Neuronal stem cell (in vitro differentiated cells): ENCODE results near the gene CXCL1.

Experiments
- DNase-seq: peaks from one replicate; pipeline ENCODE4 v3.0.0-alpha.2; 2013; ENCODE audit warnings: low spot score
- H2AFZ ChIP-seq: one replicate; pipeline ENCODE4 v1.6.1; 2013; ENCODE audit warnings: mild to moderate bottlenecking, low read length, inconsistent platforms
- H2AK5ac ChIP-seq: 2 replicates; pipeline ENCODE4 v1.6.1; 2013; ENCODE audit warnings: low read depth, mild to moderate bottlenecking, inconsistent platforms, low read length, moderate library complexity, mixed read lengths
- H2BK120ac ChIP-seq: 2 replicates; pipeline ENCODE4 v1.6.1; 2013; ENCODE audit warnings: low read depth, mild to moderate bottlenecking, inconsistent platforms, low read length, moderate library complexity, mixed read lengths
- H2BK12ac ChIP-seq: one replicate; pipeline ENCODE4 v1.6.1; 2013; ENCODE audit warnings: low read length, inconsistent platforms
- H2BK15ac ChIP-seq: 2 replicates; pipeline ENCODE4 v1.6.1; 2013; ENCODE audit warnings: mild to moderate bottlenecking, low read length, inconsistent platforms, mixed read lengths
- H2BK5ac ChIP-seq: one replicate; pipeline ENCODE4 v1.6.1; 2013; ENCODE audit warnings: inconsistent platforms, mild to moderate bottlenecking, low read length, moderate library complexity
- H3K14ac ChIP-seq: one replicate; pipeline ENCODE4 v1.6.1; 2013; ENCODE audit warnings: low read length, inconsistent platforms
- H3K18ac ChIP-seq: 2 replicates; pipeline ENCODE4 v1.6.1; 2013; ENCODE audit warnings: low read length, inconsistent platforms
- H3K23ac ChIP-seq: 2 replicates; pipeline ENCODE4 v1.6.1; 2013; ENCODE audit warnings: low read depth, mild to moderate bottlenecking, mixed read lengths, low read length, inconsistent platforms; ENCODE audit not compliant: poor library complexity
- H3K27ac ChIP-seq: replicated peaks from 3 replicates; pipeline ENCODE4 v1.5.1; 2013; ENCODE audit warnings: low read length, inconsistent platforms
- H3K27me3 ChIP-seq, 3 experiments: 2 replicates each; pipeline ENCODE4 v1.6.1; 2013; ENCODE audit warnings: low read length in 3 of 3, mild to moderate bottlenecking in 2 of 3, inconsistent platforms in 1 of 3, low read depth in 1 of 3, mixed read lengths in 1 of 3, moderate library complexity in 1 of 3; ENCODE audit not compliant: control insufficient read depth in 3 of 3, insufficient read depth in 3 of 3
- H3K36me3 ChIP-seq, 2 donors: replicated peaks in 1 of 2; 2 replicates each; pipeline ENCODE4 v1.6.1; 2013; ENCODE audit warnings: low read length in 2 of 2; ENCODE audit not compliant: control insufficient read depth in 2 of 2, insufficient read depth in 2 of 2
- H3K4ac ChIP-seq: 2 replicates; pipeline ENCODE4 v1.6.1; 2013; ENCODE audit warnings: inconsistent platforms, mild to moderate bottlenecking, low read length, moderate library complexity
- H3K4me1 ChIP-seq, 2 donors: 1 replicate in 1 of 2; 2 replicates in 1 of 2; pipeline ENCODE4 v1.6.1; 2013; ENCODE audit warnings: low read length in 2 of 2, low read depth in 1 of 2; ENCODE audit not compliant: control insufficient read depth in 2 of 2, insufficient read depth in 1 of 2
- H3K4me2 ChIP-seq: one replicate; pipeline ENCODE4 v1.6.1; 2013; ENCODE audit warnings: mild to moderate bottlenecking, low read length, inconsistent platforms; ENCODE audit not compliant: insufficient read depth, poor library complexity, severe bottlenecking
- H3K4me3 ChIP-seq, 2 donors: 2 replicates each; pipeline ENCODE4 v1.5.1; 2013; ENCODE audit warnings: low read length in 2 of 2, mild to moderate bottlenecking in 2 of 2, inconsistent platforms in 1 of 2, moderate library complexity in 1 of 2
- H3K79me1 ChIP-seq: one replicate; pipeline ENCODE4 v1.6.1; 2013; ENCODE audit warnings: low read depth, mild to moderate bottlenecking, inconsistent platforms, low read length, moderate library complexity
- H3K9ac ChIP-seq: one replicate; pipeline ENCODE4 v1.6.1; 2013; ENCODE audit warnings: mild to moderate bottlenecking, low read depth, low read length, inconsistent platforms; ENCODE audit not compliant: poor library complexity
- H3K9me3 ChIP-seq, 2 donors: replicated peaks in 1 of 2; 2 replicates each; pipeline versions ENCODE3 to v1.6.1; 2013; ENCODE audit warnings: low read length in 2 of 2, mild to moderate bottlenecking in 2 of 2, inconsistent platforms in 1 of 2, low read depth in 1 of 2, mixed read lengths in 1 of 2, moderate library complexity in 1 of 2; ENCODE audit not compliant: control insufficient read depth in 2 of 2, insufficient read depth in 1 of 2
- H4K8ac ChIP-seq: one replicate; pipeline ENCODE4 v1.6.1; 2013; ENCODE audit warnings: low read depth, mild to moderate bottlenecking, inconsistent platforms, low read length, moderate library complexity
- H4K91ac ChIP-seq: one replicate; pipeline ENCODE4 v1.6.1; 2013; ENCODE audit warnings: low read length, low read depth, mild to moderate bottlenecking, inconsistent platforms; ENCODE audit not compliant: poor library complexity
- WGBS, 2 donors: extraction: QIAGEN DNeasy Blood & Tissue Kit; methylation state at CpG; one replicate each; pipeline ENCODE4 v1.1.7; 2013; ENCODE audit warnings: missing lambda C conversion rate in 2 of 2, mixed read lengths in 1 of 2; ENCODE audit not compliant: insufficient read length in 2 of 2, insufficient replicate concordance in 1 of 2; ENCODE audit errors: extremely low coverage in 2 of 2; 5-methylcytosine and 5-hydroxymethylcytosine counted together

CXCL1 gene

DNA sequence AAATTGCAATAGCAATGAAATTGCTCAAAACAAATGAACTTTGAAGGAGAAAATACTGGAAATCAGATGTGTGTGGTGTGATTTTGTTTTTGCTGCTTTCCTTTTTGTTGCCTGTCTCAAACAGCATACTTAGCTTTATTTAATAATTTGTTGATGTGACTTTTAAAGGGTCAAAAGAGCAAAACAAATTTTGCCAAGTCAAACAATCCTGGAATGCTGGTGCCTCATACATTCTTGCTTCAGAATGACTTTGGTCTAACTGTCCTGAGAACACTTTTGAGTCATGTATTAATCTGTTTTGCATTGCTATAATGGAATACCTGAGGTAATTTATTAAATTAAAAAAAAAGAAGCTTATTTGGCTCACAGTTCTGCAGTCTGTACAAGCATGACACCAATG is 12.7 kb upstream of the CXCL1 start:
- Histone ChIP-seq H2BK12ac (no peak overlapping the region), H3K79me1 (no peaks in the 10 kb centered on the region), H3K4me2 (no peak overlapping the region), H3K4ac (no peak overlapping the region), H2BK5ac (no peak overlapping the region), H3K36me3 (no peaks in the 10 kb centered on the region), H3K9ac (no peak overlapping the region), H2AK5ac (no peak overlapping the region), H3K27ac (no peak overlapping the region), H3K9me3 (no peaks in the 10 kb centered on the region), H3K23ac (no peak overlapping the region), H3K4me3 (no peak overlapping the region), H2AFZ (no peak overlapping the region), H3K14ac (no peak overlapping the region), H3K4me1 (no peaks in the 10 kb centered on the region), H3K27me3 (no peaks in the 10 kb centered on the region), H3K18ac (no peak overlapping the region), H2BK120ac (no peak overlapping the region), H4K8ac (no peak overlapping the region), H2BK15ac (no peak overlapping the region), H4K91ac (no peak overlapping the region)
- no peak for DNase-seq

GRCh38 chr4:73859614-73860088 is 9.5 kb upstream of the CXCL1 start:
- Histone ChIP-seq H3K27ac (no peak overlapping the region), H3K23ac (no peak overlapping the region), H2AFZ (no peak overlapping the region), H4K91ac (no peak overlapping the region), H4K8ac (no peak overlapping the region), H3K9ac (no peak overlapping the region), H3K4me1 (no peaks in the 10 kb centered on the region), H3K27me3 (no peaks in the 10 kb centered on the region), H3K18ac (no peak overlapping the region), H2BK15ac (no peak overlapping the region), H3K9me3 (no peaks in the 10 kb centered on the region), H3K4ac (no peak overlapping the region), H2AK5ac (no peak overlapping the region), H2BK12ac (no peak overlapping the region), H3K4me3 (no peak overlapping the region), H3K79me1 (no peaks in the 10 kb centered on the region), H3K36me3 (no peaks in the 10 kb centered on the region), H3K14ac (no peak overlapping the region), H3K4me2 (no peak overlapping the region), H2BK120ac (no peak overlapping the region), H2BK5ac (no peak overlapping the region)
- DNase-seq = no peak

DNA sequence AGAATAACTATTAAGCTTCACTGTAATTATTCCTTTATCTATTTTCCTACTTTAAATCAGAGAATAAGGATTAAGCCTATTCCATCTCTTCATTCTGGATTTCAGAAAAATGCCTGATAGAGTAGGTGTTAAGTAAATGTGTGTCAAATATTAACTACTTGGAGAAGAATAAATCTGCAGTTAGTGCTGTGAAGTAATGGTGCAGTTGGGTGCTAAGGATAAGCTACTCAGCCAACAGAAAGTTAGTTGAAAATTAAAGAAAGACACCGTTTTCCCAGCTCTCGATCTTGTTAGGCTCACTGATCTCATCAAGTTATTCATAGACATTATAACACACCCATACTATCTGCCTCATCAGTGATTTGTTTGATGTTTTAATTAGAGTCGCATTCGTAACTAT is 9.0 kb upstream of the CXCL1 start:
- H3K14ac ChIP-seq = no peak overlapping the region
- no peaks in the 10 kb centered on the region for H3K9me3 ChIP-seq
- no peaks in the 10 kb centered on the region for H3K36me3 ChIP-seq
- H2AFZ ChIP-seq = no peak overlapping the region
- H3K27ac ChIP-seq = no peak overlapping the region
- no peak overlapping the region for H2AK5ac ChIP-seq
- H3K9ac ChIP-seq = no peak overlapping the region
- no CpG with 5 or more reads among the region's 4 CpGs for WGBS, 2 donors
- no peaks in the 10 kb centered on the region for H3K27me3 ChIP-seq
- no peak overlapping the region for H3K4me3 ChIP-seq
- H2BK120ac ChIP-seq = no peak overlapping the region
- H3K18ac ChIP-seq = no peak overlapping the region
- no peak overlapping the region for H2BK12ac ChIP-seq
- H3K4me2 ChIP-seq = no peak overlapping the region
- H4K91ac ChIP-seq = no peak overlapping the region
- no peaks in the 10 kb centered on the region for H3K79me1 ChIP-seq
- H4K8ac ChIP-seq = no peak overlapping the region
- no peaks in the 10 kb centered on the region for H3K4me1 ChIP-seq
- H2BK5ac ChIP-seq = no peak overlapping the region
- no peak overlapping the region for H3K4ac ChIP-seq
- no peak overlapping the region for H3K23ac ChIP-seq
- H2BK15ac ChIP-seq = no peak overlapping the region
- DNase-seq = no peak

- Histone ChIP-seq H3K27ac (no peak overlapping the region), H3K27me3 (no peaks in the 10 kb centered on the region), H2BK12ac (no peak overlapping the region), H2AK5ac (no peak overlapping the region), H2AFZ (no peak overlapping the region), H3K14ac (no peak overlapping the region), H3K4me2 (no peak overlapping the region), H3K4me1 (no peaks in the 10 kb centered on the region), H3K4me3 (no peak overlapping the region), H3K9ac (no peak overlapping the region), H2BK5ac (no peak overlapping the region), H3K18ac (no peak overlapping the region), H3K79me1 (no peaks in the 10 kb centered on the region), H4K91ac (no peak overlapping the region), H2BK120ac (no peak overlapping the region), H2BK15ac (no peak overlapping the region), H3K9me3 (no peaks in the 10 kb centered on the region), H4K8ac (no peak overlapping the region), H3K23ac (no peak overlapping the region), H3K4ac (no peak overlapping the region), H3K36me3 (no peaks in the 10 kb centered on the region)
- no peak for DNase-seq
- WGBS, 2 donors = no CpG with 5 or more reads among the region's 3 CpGs
These were observed 8.3 kb upstream of the CXCL1 start for GRCh38 chr4:73860917-73861316.
